Left kidney (tissue), 2 donors: ENCODE results near the gene SPAG17. TPM values are rescaled to one million over a fixed set of nuclear protein-coding genes. Genes with fewer than 3 reads are reported as not detected.
"Not testable (repeated sequence)": the region's sequence is repeated elsewhere in the genome, so short reads cannot be mapped to it uniquely, and the experiment has no call there.

Experiments used
- DNase-seq: peaks from one replicate; pipeline ENCODE4 v3.0.0-alpha.2; 2013
- polyA plus RNA-seq: library from polyadenylated mRNA; unstranded; fragments of 120-200 nt; gene quantifications from one replicate; pipeline ENCODE4 v1.2.1, GENCODE V29; 2013; ENCODE audit not compliant: insufficient read length

Gene SPAG17
- polyA plus RNA-seq, 1 donor, result 15.2 TPM

DNA sequence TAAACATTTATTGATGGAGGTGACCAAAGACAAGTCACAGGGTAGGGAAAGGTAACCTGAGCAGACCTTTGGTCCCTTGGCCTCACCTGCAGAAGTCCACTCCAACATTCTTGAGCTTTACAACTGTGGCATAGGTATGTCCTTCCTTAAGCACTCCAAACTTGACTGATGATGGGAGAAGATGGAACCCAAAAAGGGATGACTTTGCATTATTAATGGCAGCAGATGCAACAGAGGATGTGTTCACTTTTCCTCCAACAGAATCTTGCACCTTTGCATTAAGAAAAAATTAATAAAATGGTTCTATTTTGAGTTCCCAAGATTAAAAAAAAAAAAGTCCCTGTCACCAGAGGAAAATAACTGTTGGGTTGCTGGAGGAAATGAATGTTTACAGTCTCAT lies 213.3 kb downstream of the SPAG17 start:
- DNase-seq, result no peak

DNA sequence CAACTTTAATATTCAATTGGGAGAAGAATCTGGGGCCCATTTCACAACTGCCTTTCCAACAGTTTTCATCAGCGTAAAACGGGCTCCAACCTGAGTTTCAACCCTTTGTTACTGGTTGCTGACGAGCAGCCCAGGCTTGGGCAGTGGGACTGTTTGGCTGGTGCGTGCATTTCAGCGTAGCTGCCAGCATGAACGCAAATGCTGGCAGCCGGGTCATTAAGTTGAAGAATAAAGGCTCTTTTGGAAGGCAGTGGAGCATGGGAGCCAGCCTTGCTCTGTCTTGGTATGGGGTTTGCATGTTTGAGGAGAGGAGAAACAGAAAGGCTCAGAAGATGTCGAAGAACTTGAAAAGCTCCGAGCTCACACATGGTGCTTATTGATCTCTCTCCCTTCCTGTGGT lies 214.8 kb downstream of the SPAG17 start:
- peak; percentile 51 for DNase-seq

DNA sequence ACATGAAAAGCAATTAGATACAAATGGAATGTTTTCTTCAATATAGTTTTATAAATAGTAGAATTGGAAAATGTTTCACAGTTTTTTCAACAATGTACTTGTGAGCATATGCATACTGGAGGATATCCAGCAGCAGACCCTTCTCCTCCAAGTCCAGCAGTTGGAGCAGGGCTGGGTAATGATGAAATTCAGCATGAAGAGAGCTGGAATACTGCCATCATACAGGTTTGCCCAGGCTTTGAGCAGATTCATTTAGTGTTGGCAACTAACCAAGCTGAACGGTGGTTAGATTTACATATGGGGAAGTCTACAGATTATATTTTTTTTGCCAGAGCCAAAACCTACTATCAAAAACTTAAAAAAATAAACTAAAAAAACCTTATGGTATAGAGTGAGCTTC lies 217.1 kb downstream of the SPAG17 start:
- peak; percentile 13 for DNase-seq

DNA sequence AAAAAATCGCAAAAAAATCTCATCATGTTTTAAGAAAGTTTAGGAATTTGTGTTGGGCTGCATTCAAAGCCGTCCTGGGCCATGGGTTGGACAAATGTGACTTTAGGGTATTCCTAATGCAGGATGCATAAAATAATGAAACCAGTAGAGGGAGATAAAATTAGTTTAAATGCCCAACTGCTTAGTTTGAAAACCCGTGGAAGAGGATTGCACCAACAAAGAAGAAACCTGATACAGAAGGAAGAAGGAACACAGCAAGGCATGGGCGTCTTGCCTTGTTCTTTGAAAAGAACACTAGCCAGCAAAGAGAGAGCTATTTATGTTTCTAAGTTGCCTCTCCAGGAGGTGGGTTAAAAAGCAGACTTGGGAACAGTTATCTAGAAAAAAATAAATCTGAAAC lies 217.6 kb downstream of the SPAG17 start:
- no peak for DNase-seq

DNA sequence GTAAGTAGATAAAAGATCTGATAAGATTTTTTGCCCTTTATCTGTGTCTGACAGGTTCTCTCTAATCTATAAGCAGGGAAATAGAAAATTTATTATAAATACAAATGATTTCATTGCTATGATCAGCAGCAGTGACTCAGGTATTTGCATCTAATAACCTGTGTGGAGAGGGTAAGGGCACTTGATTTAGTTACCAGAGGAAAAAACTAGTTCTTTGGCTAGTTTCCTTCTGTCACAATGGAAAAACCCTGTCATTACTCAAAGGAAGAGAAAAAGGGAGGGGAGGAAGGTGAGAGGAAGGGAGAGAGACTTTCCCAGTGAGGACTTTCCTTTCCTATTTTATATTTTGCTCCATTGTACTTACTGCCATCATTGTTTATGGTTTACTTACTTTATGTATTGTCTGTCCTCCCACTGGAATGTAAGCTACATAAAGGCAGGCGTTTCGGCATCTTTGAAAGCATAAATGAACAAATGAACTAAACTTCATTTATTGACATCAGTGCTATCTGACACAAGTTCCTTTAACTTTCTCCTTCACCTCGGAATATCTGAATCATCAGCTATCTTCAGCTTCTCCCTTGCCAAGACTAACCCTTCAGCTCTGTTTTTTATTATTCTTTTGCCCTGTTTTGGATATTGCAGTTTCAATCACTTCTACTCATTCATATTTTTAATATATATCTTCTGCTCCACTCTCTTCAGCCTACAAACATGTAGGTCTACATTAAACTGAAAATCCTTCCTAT lies 220.6 kb downstream of the SPAG17 start:
- no peak for DNase-seq

DNA sequence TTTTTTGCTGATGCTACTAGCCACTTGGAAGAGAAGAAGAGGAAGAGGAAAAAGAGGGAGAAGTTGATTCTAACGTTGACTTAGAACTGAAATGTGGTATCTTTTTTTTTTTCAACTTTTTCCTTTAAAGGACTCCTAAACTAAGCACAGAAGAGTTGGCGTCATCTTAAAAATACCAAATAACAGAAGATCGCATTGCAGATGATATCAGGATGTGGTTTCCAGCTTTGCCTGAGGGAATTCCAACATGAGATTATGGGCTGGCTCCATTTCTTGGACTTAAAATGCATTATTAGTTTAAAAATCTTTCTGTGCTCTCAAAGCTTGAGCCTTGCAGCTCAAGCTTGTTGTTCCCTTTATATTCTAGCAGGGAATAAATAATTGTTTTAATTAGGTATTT lies 225.7 kb downstream of the SPAG17 start:
- DNase-seq, result no peak

DNA sequence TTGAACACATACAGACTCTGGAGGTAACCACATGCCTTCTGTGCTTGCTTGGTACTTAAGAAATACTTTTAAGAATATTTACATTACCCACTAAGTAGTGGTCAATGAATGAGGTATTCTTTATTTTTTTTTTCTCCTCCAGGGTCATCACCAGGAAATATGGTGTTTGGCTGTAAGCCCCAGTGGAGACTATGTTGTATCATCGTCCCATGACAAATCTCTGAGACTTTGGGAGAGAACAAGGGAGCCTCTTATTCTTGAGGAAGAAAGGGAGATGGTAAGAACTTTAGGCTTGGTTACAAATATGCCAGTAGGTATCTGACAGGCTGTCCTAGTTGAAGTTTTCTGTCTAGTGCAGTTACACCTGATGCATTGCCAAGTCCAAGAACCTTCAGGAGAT lies 232.6 kb downstream of the SPAG17 start:
- no peak for DNase-seq

DNA sequence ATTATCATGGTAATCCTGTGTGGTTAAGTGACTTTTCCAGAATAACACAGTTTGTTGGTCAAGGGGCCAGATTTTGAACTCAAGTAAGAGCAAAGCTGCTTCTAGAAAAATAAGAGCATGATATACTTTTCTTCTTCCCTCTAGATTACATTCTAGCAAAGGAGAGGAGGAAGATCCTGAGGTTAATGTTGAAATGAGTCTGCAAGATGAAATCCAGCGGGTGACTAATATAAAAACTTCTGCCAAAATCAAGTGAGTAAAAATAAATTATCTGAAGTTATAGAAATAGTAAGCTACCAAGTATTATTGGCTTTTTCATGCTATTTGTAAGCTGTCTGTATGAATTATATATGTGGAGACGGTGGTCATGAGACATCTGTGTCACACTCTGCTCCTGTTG lies 242.7 kb downstream of the SPAG17 start:
- no peak for DNase-seq

DNA sequence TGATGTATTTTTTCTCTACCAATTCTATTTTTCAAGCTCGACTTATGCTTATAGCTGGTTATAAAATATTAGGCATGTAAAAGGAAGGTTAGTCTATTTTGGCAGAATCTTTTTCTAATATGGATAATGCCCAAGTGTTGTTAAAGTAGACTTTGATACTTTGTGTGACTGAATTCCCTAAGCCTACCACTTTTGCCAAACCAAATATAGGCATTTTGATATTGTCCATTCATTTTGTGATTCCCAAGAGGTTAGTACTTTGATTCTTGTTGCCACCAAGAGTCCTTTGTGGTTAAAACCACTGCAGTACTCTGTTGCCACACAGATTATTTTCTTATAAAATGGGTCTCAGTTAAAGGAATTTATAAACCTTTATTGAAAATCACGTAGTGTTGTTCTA lies 251.3 kb downstream of the SPAG17 start:
- DNase-seq, result no peak

DNA sequence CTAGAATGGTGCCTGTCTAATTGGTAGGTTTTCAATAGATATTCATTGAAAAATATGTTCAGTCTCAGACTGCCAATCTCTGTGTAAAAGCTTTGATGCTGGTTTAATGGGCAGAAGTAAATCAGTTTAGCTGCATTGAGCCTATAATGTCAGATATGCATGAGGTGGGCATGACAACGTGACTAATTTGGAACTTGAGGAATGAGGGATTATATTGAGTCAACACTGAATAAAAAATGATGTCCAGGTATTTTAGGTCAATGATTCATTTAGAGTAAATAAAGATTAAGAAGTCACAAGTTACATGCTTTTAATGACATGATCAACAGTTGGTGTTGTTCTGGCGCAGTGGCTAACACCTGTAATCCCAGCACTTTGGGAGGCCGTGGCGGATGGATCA lies 252.5 kb downstream of the SPAG17 start:
- DNase-seq, result no peak

DNA sequence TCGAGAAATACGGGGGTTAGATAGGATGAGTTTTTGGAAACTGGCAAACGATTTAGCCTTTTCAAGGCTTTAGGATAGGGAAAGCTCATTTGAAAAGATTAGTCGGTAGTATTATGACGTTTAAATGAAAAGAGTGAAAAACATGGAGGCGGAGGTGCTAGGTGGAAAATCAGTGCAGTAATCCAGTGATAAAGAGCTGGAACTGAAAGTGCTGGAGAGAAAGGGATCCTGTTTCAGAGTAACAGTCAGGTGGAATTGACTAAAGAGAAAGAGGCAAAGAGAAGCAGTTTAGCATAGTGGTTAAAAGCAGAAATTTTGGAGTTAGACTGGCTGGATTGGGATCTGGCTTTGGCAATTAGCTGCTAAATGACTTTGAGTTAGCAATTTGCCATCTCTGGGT lies 254.5 kb downstream of the SPAG17 start:
- peak; percentile 10 for DNase-seq

DNA sequence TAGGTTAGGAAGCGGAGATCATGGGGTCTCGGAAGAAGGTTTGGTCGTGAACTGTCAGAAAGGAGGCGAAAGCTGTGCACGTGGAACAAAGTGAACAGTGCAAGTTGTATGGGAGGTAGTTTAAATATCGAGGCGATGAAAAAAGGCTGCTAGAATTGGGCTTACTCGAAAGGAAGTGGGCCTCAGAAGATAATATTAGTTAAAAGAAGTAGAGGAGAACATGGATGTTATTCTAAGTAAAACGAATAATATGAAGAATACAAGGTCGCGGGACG lies 254.9 kb downstream of the SPAG17 start:
- DNase-seq, result no peak

DNA sequence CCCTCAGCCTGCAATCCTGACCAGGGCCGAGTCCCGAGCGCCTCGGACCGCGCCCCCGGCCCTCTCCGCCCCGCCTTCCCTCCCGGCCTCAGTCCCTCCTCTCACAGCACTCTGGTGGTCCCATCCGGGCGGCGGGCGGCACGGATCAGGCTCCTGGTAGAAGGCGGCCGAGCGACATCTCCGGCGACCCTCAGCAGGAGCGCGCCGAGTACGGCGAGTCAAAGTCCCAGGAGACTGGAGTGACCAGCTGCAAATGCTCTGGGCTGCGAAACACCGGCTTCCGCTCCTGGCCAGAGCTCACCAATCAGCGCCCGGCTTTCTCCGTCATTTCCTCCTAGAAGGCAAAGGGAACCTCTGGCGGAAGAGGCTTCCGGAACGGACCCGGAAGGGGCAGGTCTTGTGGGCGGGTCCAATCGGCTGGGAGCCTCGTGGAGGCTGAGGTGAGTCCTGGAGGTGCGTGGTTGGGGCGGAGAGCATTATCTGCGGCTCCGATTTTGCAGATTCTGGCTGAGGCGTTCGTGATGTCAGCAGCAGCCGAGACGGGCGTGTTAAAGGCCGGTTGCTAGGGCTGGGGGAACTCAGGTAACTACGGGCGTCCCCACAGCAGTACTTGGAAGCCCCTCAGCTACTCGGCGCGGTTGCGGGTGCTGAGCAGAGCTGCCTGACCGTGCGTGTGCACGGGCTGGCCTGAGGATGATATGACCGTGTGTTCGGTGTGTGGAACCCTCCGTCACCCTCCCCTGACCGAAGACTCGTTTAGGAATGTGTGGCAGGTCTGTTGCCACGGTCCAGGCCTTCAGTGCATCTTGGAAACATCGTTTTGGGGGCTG lies 255.5 kb downstream of the SPAG17 start, which contains the start of the genes GDAP2 and WDR3:
TSS of gene GDAP2 (minus strand) at position 279 of the 830 bp plus-strand sequence. CDS start 9,264 bp downstream, outside the sequence.
TSS of gene WDR3 (plus strand) at position 397 of the 830 bp plus-strand sequence. CDS start 3,581 bp downstream, outside the sequence.
- DNase-seq, result peak; percentile 97

DNA sequence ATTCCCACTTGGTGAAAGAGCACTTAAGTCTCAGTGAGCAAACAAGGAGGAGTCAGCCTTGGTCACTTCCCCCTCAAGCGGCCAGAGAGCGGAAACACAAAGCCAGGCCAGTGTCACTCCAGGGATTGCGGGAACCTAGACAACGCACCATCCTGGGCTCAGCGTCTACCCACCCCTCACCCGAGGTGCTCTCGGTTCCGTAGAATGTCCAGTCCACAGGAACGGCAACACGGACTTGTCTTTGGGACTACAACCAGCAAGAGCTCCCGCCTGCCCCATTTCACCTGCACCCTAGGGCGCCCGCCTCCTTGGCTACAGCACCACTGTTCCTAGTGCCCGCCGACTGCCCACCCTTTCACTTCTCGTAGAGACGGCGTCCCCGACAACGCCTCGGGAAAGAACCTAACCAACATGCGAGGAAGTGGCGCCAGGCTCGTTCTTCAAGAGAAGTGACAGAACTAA lies 256.1 kb downstream of the SPAG17 start:
- DNase-seq, result peak; percentile 52

DNA sequence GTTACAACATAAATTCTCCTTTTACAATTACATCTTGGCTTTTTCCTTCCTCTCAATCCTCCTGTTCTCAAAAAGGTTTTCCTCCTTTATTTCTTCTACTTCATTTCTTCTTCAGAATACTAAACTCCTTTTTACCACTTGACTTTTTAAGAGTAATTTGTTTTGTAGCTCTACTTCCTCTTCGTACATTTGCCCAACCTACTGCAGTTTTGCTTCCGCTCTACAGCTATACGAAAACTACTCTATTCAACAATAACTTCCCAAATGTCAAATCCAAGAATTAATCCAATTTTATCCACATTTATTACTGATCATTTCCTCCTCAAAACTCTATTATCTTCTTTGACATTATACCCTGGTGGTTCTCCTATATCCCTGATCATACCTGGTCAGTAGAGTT lies 259.0 kb downstream of the SPAG17 start:
- no peak for DNase-seq

DNA sequence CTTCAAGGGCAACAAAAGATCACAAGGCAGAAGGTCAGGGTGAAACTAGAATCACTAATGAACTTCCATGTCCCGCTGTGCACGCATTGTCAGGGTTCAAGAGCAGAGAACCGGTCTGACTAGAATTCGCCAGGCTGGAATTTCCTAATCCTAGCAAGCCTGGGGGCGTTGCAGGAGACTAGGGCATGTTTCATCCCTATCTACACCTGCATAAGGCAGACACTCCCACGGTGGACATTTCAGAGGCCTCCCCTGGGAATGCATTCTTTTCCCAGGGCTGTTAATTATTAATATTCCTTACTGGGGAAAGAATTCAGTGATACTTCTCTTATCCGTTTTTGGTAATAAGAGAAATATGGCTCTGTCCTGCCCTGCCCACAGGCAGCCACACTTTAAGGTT lies 262.3 kb downstream of the SPAG17 start:
- not testable (repeated sequence) for DNase-seq

DNA sequence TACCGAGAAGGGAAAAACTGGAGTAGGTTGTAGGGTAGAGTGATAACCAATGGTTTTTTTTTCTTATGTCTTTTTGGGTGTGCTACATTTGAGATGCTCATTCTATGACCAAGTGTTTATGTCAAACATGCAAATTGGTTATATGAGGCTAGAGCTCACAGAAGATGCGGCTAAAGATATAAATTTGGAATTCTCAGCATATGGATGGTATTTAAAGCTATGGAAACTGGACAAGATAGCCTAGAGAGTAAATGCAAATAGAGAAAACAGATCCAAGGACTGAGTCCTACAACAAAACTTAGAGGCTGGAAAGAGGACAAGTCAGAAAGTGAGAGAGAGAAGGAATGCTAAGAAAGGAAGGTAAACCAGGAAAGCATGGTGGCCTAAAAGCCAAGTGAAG lies 263.0 kb downstream of the SPAG17 start:
- DNase-seq, result no peak

DNA sequence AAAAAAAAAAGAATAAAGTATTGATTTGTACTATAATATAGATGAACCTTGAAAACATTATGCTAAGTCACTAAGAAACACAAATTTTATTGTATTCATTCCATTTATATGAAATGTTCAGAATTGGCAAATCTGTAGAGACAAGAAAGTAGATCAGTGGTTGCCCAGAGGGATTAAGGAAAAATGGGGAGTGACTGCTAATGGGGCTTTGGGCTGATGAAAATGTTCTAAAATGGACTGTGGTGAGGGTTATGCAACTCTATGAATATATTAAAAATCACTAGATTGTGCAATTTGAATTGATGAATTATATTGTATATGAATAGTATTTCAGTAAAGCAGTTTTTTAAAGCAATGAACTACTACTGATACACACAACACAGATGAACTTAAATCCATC lies 265.7 kb downstream of the SPAG17 start:
- no peak for DNase-seq

DNA sequence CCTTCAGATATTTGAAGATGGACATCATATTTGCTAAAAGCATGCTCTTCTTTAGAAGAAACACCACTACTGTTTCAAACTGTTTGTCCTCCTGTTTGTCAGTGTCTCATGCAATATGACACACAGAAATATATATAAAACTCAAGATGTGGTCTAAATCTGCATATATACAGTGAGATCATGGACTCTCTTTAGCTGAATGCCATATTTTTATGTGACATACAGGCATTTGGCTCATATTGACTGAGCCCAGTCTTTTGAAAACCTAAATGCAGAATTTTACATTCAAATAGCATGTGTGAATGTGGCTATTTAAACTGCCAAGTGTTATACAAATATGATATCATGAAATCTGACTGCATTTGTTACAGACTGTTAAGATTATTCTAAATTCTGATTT lies 274.0 kb downstream of the SPAG17 start:
- no peak for DNase-seq

DNA sequence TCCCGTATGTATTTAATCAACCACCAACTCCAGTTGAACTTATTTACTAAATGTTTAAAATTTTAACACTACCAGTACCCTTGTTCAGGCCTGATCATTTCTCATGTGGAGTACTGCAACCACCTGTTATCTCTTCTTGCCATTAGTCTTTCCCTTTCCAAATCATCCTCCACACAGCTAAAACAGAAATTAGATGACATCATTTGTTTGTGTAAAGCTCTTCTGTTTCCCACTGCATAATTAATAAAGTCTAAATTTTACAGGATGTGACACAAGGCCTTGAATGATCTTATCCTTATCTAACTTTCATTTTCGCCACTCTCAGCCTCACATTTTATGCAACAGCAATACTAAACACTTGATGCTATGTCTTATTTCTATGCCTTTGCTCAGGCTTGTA lies 280.0 kb downstream of the SPAG17 start:
- no peak for DNase-seq

DNA sequence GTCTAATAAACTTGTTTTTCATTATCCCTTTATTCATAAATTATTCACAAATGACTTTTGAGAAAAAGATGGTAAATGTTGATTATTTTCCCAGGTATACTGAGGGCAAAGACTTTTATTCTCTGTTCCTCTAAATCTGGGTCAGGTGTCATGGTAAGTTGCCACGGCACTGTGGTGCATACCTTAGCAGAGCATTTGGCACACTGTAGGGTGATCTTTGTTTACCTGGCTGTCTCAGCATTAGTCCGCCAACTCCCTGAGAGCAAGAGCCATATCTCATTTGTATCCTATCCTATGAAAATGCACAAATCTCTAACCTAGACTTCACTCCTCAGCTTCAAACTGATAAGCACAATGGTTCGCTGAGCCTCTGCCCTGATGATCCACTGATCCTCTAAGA lies 280.5 kb downstream of the SPAG17 start:
- DNase-seq, result no peak
